Measurements from ENCODE around the gene CLCF1. TPM values are rescaled to one million over a fixed set of nuclear protein-coding genes. Genes with fewer than 3 reads are reported as not detected.
A peak's percentile ranks its signal among the peaks of the same experiment; 100 is the strongest.

CLCF1 gene
- total and polyA plus RNA-seq, 9 donors: 2.5 to 22.9 (median 5.0) TPM

- peak; percentile 71 to 85 (median 76) for DNase-seq
- peak; percentile 22 for TF ChIP-seq POLR2A (IDR thresholded peaks at IDR 0.05)
- peak in 2 of 3 donors; percentile 7 to 30 for TF ChIP-seq CTCF (IDR thresholded peaks at IDR 0.05)
- peak; percentile 93 for TF ChIP-seq EP300 (IDR thresholded peaks at IDR 0.05)
- Histone ChIP-seq H3K36me3 (no peaks in the 10 kb centered on the region), H3K9me3 (no peaks in the 10 kb centered on the region), H3K27me3 (no peaks in the 10 kb centered on the region), H3K4me3 (peak overlapping the region; percentile 61), H3K27ac (peak overlapping the region; percentile 96 to 98), H3K4me1 (ENCODE audit: insufficient read depth) (peaks cover 22% of the 10 kb centered on the region)
- intact Hi-C loops (cut with DNase I): loop anchor here in 2 of 4 donors (5.0 kb wide), 2 partner anchors 33 to 148 kb away; no protein-coding TSS in a partner anchor
- WGBS, 3 donors: 3 to 6% (median 4%) methylated on average over 8 of the region's 8 CpGs
Observed at GRCh38 chr11:67354075-67355022, 19.0 kb downstream of the CLCF1 start.

- Histone ChIP-seq H3K4me3 (peak within 1 kb of the TSS; percentile 61), H3K27ac (peak within 1 kb of the TSS; percentile 96 to 98), H3K4me1 (ENCODE audit: insufficient read depth) (peaks cover 22% of the 10 kb centered on the region), H3K36me3 (no peaks in the 10 kb centered on the region), H3K27me3 (no peaks in the 10 kb centered on the region), H3K9me3 (no peaks in the 10 kb centered on the region)
- TF ChIP-seq POLR2A (IDR thresholded peaks at IDR 0.05): peak; percentile 83
- no peak for TF ChIP-seq CTCF (IDR thresholded peaks at IDR 0.05)
- peak; percentile 54 for TF ChIP-seq EP300 (IDR thresholded peaks at IDR 0.05)
- 0 to 1% (median 0%) methylated on average over 34 to 37 of the region's 37 CpGs for WGBS, 3 donors
- intact Hi-C loops (cut with DNase I): loop anchor here in 1 of 4 donors (2.0 to 5.0 kb wide), 2 partner anchors 34 to 155 kb away; partner anchors contain the start of gene CDK2AP2
- DNase-seq: peak; percentile 99
Observed at GRCh38 chr11:67353317-67354074, 19.9 kb downstream of the CLCF1 start, which contains the start of gene POLD4. POLD4 (minus strand) TSS chr11:67353546; CDS start chr11:67353399, 147 bp downstream.

GRCh38 chr11:67352546-67353316, 20.7 kb downstream of the CLCF1 start:
- intact Hi-C loops (cut with DNase I): loop anchor here in 1 of 4 donors (2.0 to 5.0 kb wide), 2 partner anchors 35 to 156 kb away; partner anchors contain the start of gene CDK2AP2
- peak overlapping the region; percentile 96 to 98 for H3K27ac ChIP-seq
- H3K36me3 ChIP-seq: no peaks in the 10 kb centered on the region
- WGBS, 3 donors: 5 to 8% (median 6%) methylated on average over 25 of the region's 25 CpGs
- no peaks in the 10 kb centered on the region for H3K27me3 ChIP-seq
- TF ChIP-seq EP300 (IDR thresholded peaks at IDR 0.05) (no peak), POLR2A (IDR thresholded peaks at IDR 0.05) (no peak), CTCF (IDR thresholded peaks at IDR 0.05) (no peak)
- H3K4me1 ChIP-seq (ENCODE audit: insufficient read depth): peaks cover 22% of the 10 kb centered on the region
- peak overlapping the region; percentile 61 for H3K4me3 ChIP-seq
- no peaks in the 10 kb centered on the region for H3K9me3 ChIP-seq
- peak in 4 of 5 donors; percentile 56 to 65 (median 62) for DNase-seq
